WTC11 (cell line): Measurements from ENCODE around the gene BPTF. TPM values are rescaled to one million over a fixed set of nuclear protein-coding genes. Genes with fewer than 3 reads are reported as not detected.

Experiments used
- ATAC-seq: fragments of 200-7000 bp; cut with Tn5 transposase; 2 replicates; pipeline ENCODE4 v1.10.0; 2021; ENCODE audit warnings: mild to moderate bottlenecking, moderate library complexity
- CTCF ChIA-PET: fragments of 300-600 bp; sonication (Branson Sonifier 250); formaldehyde crosslinking; loops from one replicate; lab custom pipeline; 2021; ENCODE audit warnings: antibody characterized with exemption; lab: Charles Lee
- POLR2A ChIA-PET: fragments of 350-600 bp; sonication (Branson Sonifier 250); formaldehyde crosslinking; loops from one replicate; lab custom pipeline; 2021; ENCODE audit warnings: antibody characterized with exemption; lab: Charles Lee
- DNase-seq: peaks from one replicate; pipeline ENCODE4 v3.0.0; 2021; ENCODE audit warnings: low spot score
- H3K27ac Mint-ChIP-seq: 2 replicates; pipeline ENCODE4 v1.8.0; 2021; ENCODE audit warnings: mixed read lengths
- H3K27me3 Mint-ChIP-seq: 2 replicates; pipeline ENCODE4 v1.8.0; 2021; ENCODE audit warnings: low read depth, mild to moderate bottlenecking, moderate library complexity, mixed read lengths
- H3K36me3 Mint-ChIP-seq: 2 replicates; pipeline ENCODE4 v1.8.0; 2021; ENCODE audit warnings: mixed read lengths
- H3K4me1 Mint-ChIP-seq: 2 replicates; pipeline ENCODE4 v1.8.0; 2022; ENCODE audit warnings: mixed read lengths
- H3K4me3 Mint-ChIP-seq: 2 replicates; pipeline ENCODE4 v1.8.0; 2021; ENCODE audit warnings: mild to moderate bottlenecking, moderate library complexity, mixed read lengths
- H3K9me3 Mint-ChIP-seq: 2 replicates; pipeline ENCODE4 v1.8.0; 2021; ENCODE audit warnings: mixed read lengths
- ATF2 ChIP-seq: sonication (generic); formaldehyde crosslinking; IDR thresholded peaks from 2 replicates; pipeline ENCODE4 v1.8.1; 2022; ENCODE audit warnings: low read depth, missing genetic modification reagents, borderline replicate concordance
- CBFB ChIP-seq: sonication (generic); formaldehyde crosslinking; IDR thresholded peaks from 2 replicates; pipeline ENCODE4 v1.8.1; 2022; ENCODE audit warnings: mild to moderate bottlenecking, low read depth, missing genetic modification reagents
- HMGXB4 ChIP-seq: sonication (generic); formaldehyde crosslinking; IDR thresholded peaks from 2 replicates; pipeline ENCODE4 v1.8.1; 2023; ENCODE audit warnings: mild to moderate bottlenecking, moderate library complexity, missing genetic modification reagents
- MAX ChIP-seq: sonication (generic); formaldehyde crosslinking; IDR thresholded peaks from 2 replicates; pipeline ENCODE4 v1.8.0; 2022; ENCODE audit warnings: mild to moderate bottlenecking, missing genetic modification reagents
- MLX ChIP-seq: sonication (generic); formaldehyde crosslinking; IDR thresholded peaks from 2 replicates; pipeline ENCODE4 v1.8.1; 2023; ENCODE audit warnings: mild to moderate bottlenecking, missing genetic modification reagents, moderate library complexity
- NFATC4 ChIP-seq: fragments of 250-450 bp; sonication (Bioruptor Pico); IDR thresholded peaks from 2 replicates; pipeline ENCODE4 v1.9.0; 2021; ENCODE audit warnings: mild to moderate bottlenecking
- TCF7 ChIP-seq: sonication (generic); formaldehyde crosslinking; IDR thresholded peaks from 2 replicates; pipeline ENCODE4 v1.8.0; 2022; ENCODE audit warnings: mild to moderate bottlenecking, low read depth, missing genetic modification reagents, moderate library complexity
- ZMAT4 ChIP-seq: fragments of 250-450 bp; sonication (Bioruptor Pico); IDR thresholded peaks from 2 replicates; pipeline ENCODE4 v1.9.0; 2021; ENCODE audit warnings: mild to moderate bottlenecking
- ZNF121 ChIP-seq: sonication (generic); formaldehyde crosslinking; IDR thresholded peaks from 2 replicates; pipeline ENCODE4 v1.8.0; 2023; ENCODE audit warnings: missing genetic modification reagents
- ZNF219 ChIP-seq: sonication (generic); formaldehyde crosslinking; IDR thresholded peaks from 2 replicates; pipeline ENCODE4 v1.8.0; 2023; ENCODE audit warnings: missing genetic modification reagents, mild to moderate bottlenecking, borderline replicate concordance
- total RNA-seq: library from RNA; stranded (reverse); gene quantifications from 3 replicates; pipeline ENCODE4 v1.2.3, GENCODE V29; 2021

BPTF gene
- total RNA-seq, 1 experiment from 2014 or later: 178 TPM

GRCh38 chr17:67879662-67880061 lies 54.4 kb downstream of the BPTF start:
- peak overlapping the region; percentile 86 for H3K27ac Mint-ChIP-seq
- ATAC-seq (peak; percentile 78), DNase-seq (no peak)
- H3K36me3 Mint-ChIP-seq: peaks cover 43% of the 10 kb centered on the region
- no peak for TF ChIP-seq ZMAT4 (CRISPR knock-in tag)
- no peaks in the 10 kb centered on the region for H3K27me3 Mint-ChIP-seq
- ChIA-PET POLR2A (no interaction called here), CTCF (no interaction called here)
- peaks cover 20% of the 10 kb centered on the region for H3K4me1 Mint-ChIP-seq
- H3K4me3 Mint-ChIP-seq: no peak overlapping the region
- no peaks in the 10 kb centered on the region for H3K9me3 Mint-ChIP-seq

GRCh38 chr17:67881083-67881482 lies 55.8 kb downstream of the BPTF start:
- ChIA-PET POLR2A (no interaction called here), CTCF (no interaction called here)
- Mint-ChIP-seq H3K4me3 (no peak overlapping the region), H3K27me3 (no peaks in the 10 kb centered on the region), H3K9me3 (no peaks in the 10 kb centered on the region), H3K4me1 (peaks cover 20% of the 10 kb centered on the region), H3K36me3 (peaks cover 40% of the 10 kb centered on the region)
- no peak for ATAC-seq
- no peak for TF ChIP-seq CBFB
- TF ChIP-seq ZNF121 (CRISPR knock-in tag): no peak
- no peak for TF ChIP-seq HMGXB4 (CRISPR knock-in tag)
- TF ChIP-seq NFATC4: no peak
- TF ChIP-seq ZNF219 (CRISPR knock-in tag): no peak
- TF ChIP-seq ATF2 (CRISPR knock-in tag): no peak
- TF ChIP-seq, all 79 proteins: peak for 0
- DNase-seq: no peak
- no peak overlapping the region for H3K27ac Mint-ChIP-seq

- CTCF ChIA-PET: no interaction called here
- POLR2A ChIA-PET: no interaction called here
These were observed 59.4 kb downstream of the BPTF start for GRCh38 chr17:67884741-67885140.

GRCh38 chr17:67891481-67892119 lies 66.3 kb downstream of the BPTF start:
- TF ChIP-seq TCF7 (CRISPR knock-in tag): no peak
- no peak for TF ChIP-seq MLX (CRISPR knock-in tag)
- H3K27ac Mint-ChIP-seq: peak overlapping the region; percentile 33; the same call in 1 of the 2 replicates
- H3K4me3 Mint-ChIP-seq: no peak overlapping the region

More at GRCh38 chr17:67884741-67885140, 59.4 kb downstream of the BPTF start:
- ATAC-seq (no peak), DNase-seq (no peak)
- H3K27me3 Mint-ChIP-seq: no peaks in the 10 kb centered on the region
- H3K4me3 Mint-ChIP-seq: no peak overlapping the region
- TF ChIP-seq MAX (CRISPR knock-in tag): no peak
- H3K9me3 Mint-ChIP-seq: no peaks in the 10 kb centered on the region
- peaks cover 36% of the 10 kb centered on the region for H3K36me3 Mint-ChIP-seq
- peaks cover 7% of the 10 kb centered on the region; the same call in 1 of the 2 replicates for H3K4me1 Mint-ChIP-seq
- H3K27ac Mint-ChIP-seq: no peak overlapping the region

More at GRCh38 chr17:67891481-67892119, 66.3 kb downstream of the BPTF start:
- Mint-ChIP-seq H3K9me3 (no peaks in the 10 kb centered on the region), H3K4me1 (no peaks in the 10 kb centered on the region), H3K36me3 (peaks cover 52% of the 10 kb centered on the region), H3K27me3 (no peaks in the 10 kb centered on the region)
- DNase-seq (no peak), ATAC-seq (no peak)
- CTCF ChIA-PET: interaction anchor here (0.6 to 1.1 kb wide), 2 partner anchors 59 to 68 kb away, joined by 4 to 5 read pairs; no protein-coding TSS in a partner anchor
- POLR2A ChIA-PET: no interaction called here
